Measurements from ENCODE around the gene TCF3.

Gene TCF3

DNA sequence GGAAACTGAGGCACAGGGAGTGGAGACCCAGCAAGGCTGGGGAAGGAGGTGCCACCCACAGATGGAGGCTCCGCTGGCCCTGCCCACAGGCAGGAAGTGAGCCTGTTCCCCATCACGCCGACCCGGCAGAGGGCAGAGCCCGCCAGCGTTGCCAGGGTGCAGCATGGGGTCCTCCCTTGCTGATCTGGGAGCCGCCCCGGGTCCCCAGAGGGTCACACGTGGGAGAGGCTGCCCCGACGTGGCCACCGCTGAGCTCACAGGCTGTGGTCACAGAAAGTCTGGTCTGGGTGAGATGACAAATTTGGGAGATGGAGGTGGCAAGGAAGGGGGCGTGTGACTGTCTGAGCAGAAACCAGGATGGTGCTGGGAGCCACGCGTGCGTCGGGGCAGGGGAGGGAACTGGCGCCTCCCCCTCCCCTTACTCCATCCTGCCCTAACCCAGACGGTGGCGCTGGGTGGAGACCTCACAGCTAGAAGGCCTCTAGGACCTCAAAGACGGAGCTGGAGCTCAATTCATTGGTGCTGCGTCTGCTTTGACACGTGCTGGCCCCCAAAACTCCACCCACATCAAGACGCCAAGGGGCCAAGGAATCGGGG lies 92.0 kb downstream of the TCF3 start:
- no peak for DNase-seq
